Measurements from ENCODE around the gene ANKRD33B.
"Not testable (repeated sequence)": the region's sequence is repeated elsewhere in the genome, so short reads cannot be mapped to it uniquely, and the experiment has no call there.

Gene ANKRD33B

DNA sequence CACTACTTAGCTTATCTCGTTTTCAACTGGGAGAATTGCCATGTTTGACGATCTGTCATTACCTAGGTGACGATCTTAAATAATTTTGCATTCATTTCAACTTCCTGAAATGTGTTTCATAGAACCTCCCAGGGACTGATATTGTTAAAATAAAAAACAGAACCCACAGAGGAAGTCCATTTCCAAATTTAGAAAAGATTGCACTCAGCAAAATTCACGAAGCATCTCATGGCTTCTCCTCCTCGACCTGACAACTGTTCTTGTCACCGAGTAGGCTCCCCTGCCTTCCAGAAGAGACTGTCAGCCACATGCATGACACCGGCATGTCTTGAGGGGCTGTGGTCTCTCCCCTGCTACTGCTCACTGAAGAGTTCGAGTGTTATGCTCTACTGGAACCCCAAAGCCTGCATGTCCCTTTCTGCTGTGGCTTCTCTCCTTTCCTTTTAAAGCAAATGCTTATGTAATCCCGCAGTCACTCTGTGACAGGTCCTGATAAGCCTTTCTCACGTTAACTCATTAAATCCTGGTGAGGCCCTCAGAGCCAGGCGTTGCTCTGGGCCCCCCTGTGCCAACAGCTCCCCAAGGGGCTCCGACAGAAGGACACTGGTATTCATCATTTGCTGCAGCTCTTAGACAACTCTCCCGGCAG, 26.8 kb upstream of the ANKRD33B start:
- no peak for DNase-seq (ENCODE audit: low read depth in 3 of 3, low spot score in 1 of 3)

- no peak for DNase-seq (ENCODE audit: low read depth in 3 of 3, low spot score in 1 of 3)
Observed at GRCh38 chr5:10537624-10538023, 26.2 kb upstream of the ANKRD33B start.

DNA sequence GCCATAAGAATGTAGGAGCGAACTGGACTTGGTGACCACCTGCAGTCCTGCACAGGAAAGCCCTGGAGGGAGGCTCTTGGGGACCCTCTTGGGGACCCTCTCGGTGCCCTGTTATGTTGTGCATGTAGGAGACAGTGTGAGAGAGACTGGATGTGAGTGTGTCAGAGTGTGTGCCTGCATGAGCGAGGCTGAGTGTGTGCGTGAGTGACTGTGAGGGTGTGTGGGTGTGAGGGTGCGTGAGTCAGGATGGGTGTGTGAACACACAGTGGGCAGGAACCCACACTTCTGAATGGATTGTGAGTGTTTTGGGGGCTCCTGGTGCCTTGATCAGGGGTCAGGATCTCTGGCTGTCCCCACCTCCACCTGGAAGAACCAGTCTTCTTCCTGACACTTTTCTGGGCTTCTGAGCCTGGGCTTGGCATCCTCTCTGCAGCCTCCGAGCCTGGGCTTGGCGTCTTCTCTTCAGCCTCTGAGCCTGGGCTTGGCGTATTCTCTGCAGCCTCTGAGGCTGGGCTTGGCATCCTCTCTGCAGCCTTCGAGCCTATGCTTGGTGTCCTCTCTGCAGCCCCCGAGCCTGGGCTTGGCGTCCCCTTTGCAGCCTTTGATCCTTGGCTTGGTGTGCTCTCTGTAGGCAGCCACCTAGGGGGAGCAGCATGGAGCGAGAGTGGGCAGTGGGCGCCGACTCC, 25.6 kb upstream of the ANKRD33B start:
- no peak for DNase-seq (ENCODE audit: low read depth in 3 of 3, low spot score in 1 of 3)

GRCh38 chr5:10538789-10539686, 24.8 kb upstream of the ANKRD33B start:
- no peak for DNase-seq (ENCODE audit: low read depth in 3 of 3, low spot score in 1 of 3)

DNA sequence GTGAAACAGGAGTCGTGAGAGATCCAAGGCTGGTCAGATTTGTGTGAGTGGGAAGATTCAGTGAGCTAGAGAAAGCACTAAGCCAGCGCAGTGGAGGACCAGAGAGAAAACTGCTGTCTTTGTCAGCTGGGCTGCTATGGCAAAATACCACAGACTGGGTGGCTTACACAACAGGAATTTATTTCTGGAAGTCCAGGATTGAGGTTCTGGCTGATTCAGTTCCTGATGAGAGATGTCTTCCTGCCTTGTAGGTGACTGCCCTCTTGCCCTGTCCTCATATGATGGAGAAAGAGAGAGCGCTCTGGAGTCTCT, 24.2 kb upstream of the ANKRD33B start:
- DNase-seq (ENCODE audit: low read depth in 3 of 3, low spot score in 1 of 3) = no peak

- DNase-seq (ENCODE audit: low read depth in 3 of 3, low spot score in 1 of 3) = no peak
Observed at GRCh38 chr5:10540036-10540544, 23.8 kb upstream of the ANKRD33B start.

DNA sequence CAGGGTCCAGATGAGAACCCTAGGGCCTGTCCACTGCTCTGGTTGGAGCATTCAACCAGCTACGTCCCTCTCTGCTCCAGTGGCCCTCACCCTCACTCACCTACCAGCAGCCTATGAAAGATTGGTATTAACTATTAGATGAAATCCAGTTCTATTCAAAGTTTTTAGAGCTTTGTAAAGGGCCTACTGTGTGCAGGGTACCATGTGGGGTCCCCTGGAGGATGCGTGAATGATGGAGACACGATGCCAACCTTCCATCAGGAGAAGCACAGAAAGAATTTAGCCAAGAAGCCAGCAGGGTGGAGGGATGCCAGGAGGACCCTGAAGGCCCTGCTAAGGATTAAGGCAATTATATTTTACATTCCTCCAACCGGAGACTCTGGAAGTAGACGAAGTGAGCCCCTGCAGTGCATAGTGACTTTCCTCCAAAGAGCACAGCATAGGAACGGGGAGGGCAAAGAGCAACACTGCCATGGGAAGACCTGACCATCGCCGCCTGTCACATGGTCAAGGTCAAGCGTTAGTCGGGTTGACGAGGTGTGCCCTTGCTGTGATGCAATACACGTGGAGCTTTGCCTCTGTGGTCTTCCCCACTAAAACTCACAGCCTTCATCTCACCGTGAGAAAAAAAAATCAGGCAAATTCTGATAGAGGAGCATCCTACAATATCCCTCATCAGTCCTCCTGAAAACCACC, 22.8 kb upstream of the ANKRD33B start:
- no peak for DNase-seq (ENCODE audit: low read depth in 3 of 3, low spot score in 1 of 3)

- no peak for DNase-seq (ENCODE audit: low read depth in 3 of 3, low spot score in 1 of 3)
Observed at GRCh38 chr5:10542055-10542550, 21.8 kb upstream of the ANKRD33B start.

- no peak for DNase-seq (ENCODE audit: low read depth in 3 of 3, low spot score in 1 of 3)
Observed at GRCh38 chr5:10543585-10544040, 20.3 kb upstream of the ANKRD33B start.

GRCh38 chr5:10545084-10545483, 18.8 kb upstream of the ANKRD33B start:
- no peak for DNase-seq (ENCODE audit: low read depth in 3 of 3, low spot score in 1 of 3)

DNA sequence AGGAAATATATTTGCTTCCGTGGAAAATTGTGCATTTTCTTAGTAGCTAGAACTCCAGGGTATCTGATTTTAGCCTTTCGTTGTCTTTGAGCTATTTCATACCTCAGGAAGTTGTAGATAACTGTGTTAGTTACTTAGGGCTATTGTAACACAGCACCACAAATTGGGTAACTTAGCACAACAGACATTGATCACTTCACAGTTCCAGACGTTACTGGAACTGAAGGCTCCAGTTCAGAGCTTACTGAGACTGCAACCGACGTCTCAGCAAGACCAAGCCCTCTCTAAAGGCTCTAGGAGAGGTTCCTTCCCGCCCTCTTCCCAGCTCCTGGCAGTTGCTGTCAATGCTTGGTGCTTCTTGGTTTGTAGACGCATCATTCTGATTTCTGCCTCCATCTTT, 17.7 kb upstream of the ANKRD33B start:
- DNase-seq (ENCODE audit: low read depth in 3 of 3, low spot score in 1 of 3) = no peak

DNA sequence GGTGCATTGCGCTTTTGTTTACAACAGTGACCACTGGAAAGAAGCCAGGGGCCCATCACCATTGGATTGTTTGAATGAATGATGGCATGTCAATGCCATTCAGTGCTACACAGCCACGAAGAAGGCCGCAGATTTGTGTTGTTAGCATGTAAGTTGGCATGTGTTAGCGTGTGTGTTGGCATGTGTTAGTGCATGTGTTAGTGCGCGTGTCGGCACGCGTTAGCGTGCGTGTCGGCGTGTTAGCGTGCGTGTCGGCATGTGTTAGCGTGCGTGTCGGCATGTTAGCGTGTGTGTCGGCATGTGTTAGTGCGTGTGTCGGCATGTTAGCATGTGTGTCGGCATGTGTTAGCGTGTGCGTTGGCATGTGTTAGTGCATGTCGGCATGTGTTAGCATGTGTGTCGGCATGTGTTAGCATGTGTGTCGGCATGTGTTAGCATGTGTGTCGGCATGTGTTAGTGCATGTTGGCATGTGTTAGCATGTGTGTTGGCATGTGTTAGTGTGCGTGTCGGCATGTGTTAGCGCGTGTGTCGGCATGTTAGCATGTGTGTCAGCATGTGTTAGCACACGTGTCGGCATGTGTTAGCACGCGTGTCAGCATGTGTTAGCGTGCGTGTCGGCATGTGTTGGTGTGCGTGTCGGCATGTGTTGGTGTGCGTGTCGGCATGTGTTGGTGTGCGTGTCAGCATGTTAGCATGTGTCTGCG, 15.3 kb upstream of the ANKRD33B start:
- DNase-seq (ENCODE audit: low read depth in 3 of 3, low spot score in 1 of 3) = no peak

DNA sequence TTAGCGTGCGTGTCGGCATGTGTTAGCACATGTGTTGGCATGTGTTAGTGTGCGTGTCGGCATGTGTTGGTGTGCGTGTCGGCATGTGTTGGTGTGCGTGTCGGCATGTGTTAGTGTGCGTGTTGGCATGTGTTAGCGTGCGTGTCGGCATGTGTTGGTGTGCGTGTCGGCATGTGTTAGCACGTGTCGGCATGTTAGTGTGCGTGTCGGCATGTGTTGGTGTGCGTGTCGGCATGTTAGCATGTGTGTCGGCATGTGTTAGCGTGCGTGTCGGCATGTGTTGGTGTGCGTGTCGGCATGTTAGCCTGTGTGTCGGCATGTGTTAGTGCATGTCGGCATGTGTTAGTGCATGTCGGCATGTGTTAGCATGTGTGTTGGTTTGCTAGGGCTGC, 14.8 kb upstream of the ANKRD33B start:
- DNase-seq (ENCODE audit: low read depth in 3 of 3, low spot score in 1 of 3) = not testable (repeated sequence)

- DNase-seq (ENCODE audit: low read depth in 3 of 3, low spot score in 1 of 3) = no peak
Observed at GRCh38 chr5:10550222-10550995, 13.5 kb upstream of the ANKRD33B start.

GRCh38 chr5:10551782-10552138, 12.1 kb upstream of the ANKRD33B start:
- no peak for DNase-seq (ENCODE audit: low read depth in 3 of 3, low spot score in 1 of 3)

GRCh38 chr5:10552183-10553143, 11.4 kb upstream of the ANKRD33B start:
- no peak for DNase-seq (ENCODE audit: low read depth in 3 of 3, low spot score in 1 of 3)

GRCh38 chr5:10553476-10553875, 10.4 kb upstream of the ANKRD33B start:
- DNase-seq (ENCODE audit: low read depth in 3 of 3, low spot score in 1 of 3) = no peak

GRCh38 chr5:10555277-10555684, 8.6 kb upstream of the ANKRD33B start:
- DNase-seq (ENCODE audit: low read depth in 3 of 3, low spot score in 1 of 3) = no peak

Measured in stimulated activated CD4-positive, alpha-beta T cell treated with anti-CD3 and anti-CD28 coated beads, TNF-alpha, amount 100 ng/mL, for 1 hour (primary cell).